Heart right ventricle (tissue), 16 donors: ENCODE measurements around the gene NDUFS3. TPM values are rescaled to one million over a fixed set of nuclear protein-coding genes. Genes with fewer than 3 reads are reported as not detected.
"Not testable (repeated sequence)": the region's sequence is repeated elsewhere in the genome, so short reads cannot be mapped to it uniquely, and the experiment has no call there.

ENCODE experiments used
- ATAC-seq, 8 donors: fragments of 200-7000 bp; cut with Tn5 transposase; one replicate each; pipeline ENCODE4 v1.9.1; 2020; ENCODE audit warnings: mild to moderate bottlenecking in 8 of 8, moderate library complexity in 8 of 8, moderate number of reproducible peaks in 1 of 8
- DNase-seq, 2 donors: peaks; one replicate each; pipeline ENCODE4 v3.0.0-alpha.2; 2020
- H3K27ac ChIP-seq, 10 donors: fragments of 200-600 bp; sonication (generic) in 2 of 10; one replicate each; pipeline versions ENCODE4 v1.5.0 to v1.8.0; 2020 to 2022; ENCODE audit warnings: mild to moderate bottlenecking in 3 of 10
- H3K27me3 ChIP-seq, 7 donors: fragments of 200-600 bp; one replicate each; pipeline ENCODE4 v1.8.0; 2021 to 2022; ENCODE audit warnings: mild to moderate bottlenecking in 2 of 7
- H3K36me3 ChIP-seq, 9 donors: fragments of 200-600 bp; sonication (generic) in 1 of 9; one replicate each; pipeline versions ENCODE4 v1.5.0 to v1.8.0; 2020 to 2022; ENCODE audit warnings: mild to moderate bottlenecking in 2 of 9
- H3K4me1 ChIP-seq, 9 donors: fragments of 200-600 bp; sonication (generic) in 1 of 9; one replicate each; pipeline versions ENCODE4 v1.5.0 to v1.8.0; 2020 to 2022; ENCODE audit warnings: mild to moderate bottlenecking in 4 of 9
- H3K4me3 ChIP-seq, 10 donors: fragments of 200-600 bp; sonication (generic) in 2 of 10; one replicate each; pipeline versions ENCODE4 v1.5.0 to v1.8.0; 2020 to 2022; ENCODE audit warnings: mild to moderate bottlenecking in 7 of 10, moderate library complexity in 2 of 10
- H3K9me3 ChIP-seq, 11 donors: fragments of 200-600 bp in 10 of 11; sonication (generic) in 2 of 11; one replicate each; pipeline versions ENCODE4 v1.5.0 to v1.8.0; 2013 to 2022; ENCODE audit warnings: mild to moderate bottlenecking in 2 of 11, control low read depth in 1 of 11, moderate library complexity in 1 of 11
- WGBS, 2 donors: extraction: QIAGEN DNeasy Blood & Tissue Kit; methylation state at CpG; one replicate each; pipeline ENCODE4 v1.1.7; 2013; ENCODE audit warnings: inconsistent platforms in 1 of 2; 5-methylcytosine and 5-hydroxymethylcytosine counted together
- intact Hi-C, 10 donors: fragments of 100-400 bp; cut with DNase I; formaldehyde crosslinking; loops; one replicate each; pipeline versions ENCODE4 v1.11.1 to v1.14.2; 2022
- long read RNA-seq, 3 donors: library from polyadenylated mRNA; unstranded; transcript quantifications; one replicate each; pipeline ENCODE4 v2.0.0, GENCODE V29; 2020 to 2021
- polyA plus RNA-seq, 2 donors: library from polyadenylated mRNA; stranded (reverse); fragments of 200-250 nt; gene quantifications; one replicate each; pipeline ENCODE4 v1.2.3, GENCODE V29; 2013
- total RNA-seq, 10 donors: library from RNA; stranded (reverse); fragmentation: NEBNext Ultra II Directional in 3 of 10; extraction: Animal tissue kit (Norgen Biotek cat#: 25700) in 3 of 10; gene quantifications; one replicate each; pipeline versions ENCODE4 v1.2.1 to v1.2.4, GENCODE V29; 2021 to 2023
- TF ChIP-seq, protein P1 (sequence below), 9 donors: fragments of 200-600 bp; sonication (generic) in 2 of 9; IDR thresholded peaks; one replicate each; pipeline versions ENCODE4 v1.5.0 to v1.8.0; 2021 to 2022; ENCODE audit warnings: antibody characterized with exemption in 9 of 9, mild to moderate bottlenecking in 5 of 9, moderate library complexity in 1 of 9
- donor health status: Arrhythmogenic right ventricular cardiomyopathy.
- donor health status: ischemic (EF 13 %, LVEDD 7.1; RV severe dilation, severe dysfunction).
- donor health status: healthy with polysubstance abuse.
- donor health status: DM: no; HTN: yes; CAD: no.
- donor health status: DM: no; HTN: no; CAD: no.
- donor health status: ischemic (EF 25% LVEDD 6.9; RV normal size, moderate dysfunction).
- donor health status: ischemic (EF 25% LVEDD 5.7; RV mildly dilated, moderate dysfunction).
- donor health status: healthy.
- donor health status: DM: yes; HTN: yes; CAD: no.
- donor health status: Ischemic cardiomyopathy.
- donor health status: ischemic (EF 35%, LVEDD 5.7; RV mildly dilated, moderate dysfunction).
- donor health status: nonischemic (EF 11% LVEDD 7.7; RV severe dilation, severe dysfunction).
- donor health status: DM: yes; HTN: yes; CAD: no.
- donor health status: PGD.
- donor health status: ischemic (EF 29% LVEDD 5.4; RV normal size, mild dysfunction).
- donor health status: nonischemic (EF 23%, LVEDD 6.1; RV moderate dilation, normal function).

NDUFS3 gene
- total RNA-seq, result 100 to 1,000 TPM; 171 to 359 (median 287) TPM
- polyA plus RNA-seq, result 100 to 1,000 TPM; 291 to 570 TPM
- long read RNA-seq, donor 1, transcript NDUFS3-201 (7 exons, 958 nt), result major isoform, 126 of 151 reads
- long read RNA-seq, donor 1, partial matches to known transcripts, result 4 of 151 reads
- long read RNA-seq, donor 1, other reads (novel, unspliced or antisense), result 21 of 151 reads
- long read RNA-seq, donor 2, transcript NDUFS3-201 (7 exons, 958 nt), result major isoform, 166 of 236 reads
- long read RNA-seq, donor 2, partial matches to known transcripts, result 4 of 236 reads
- long read RNA-seq, donor 2, other reads (novel, unspliced or antisense), result 65 of 236 reads
- long read RNA-seq, donor 3, transcript NDUFS3-201 (7 exons, 958 nt), result major isoform, 83 of 95 reads
- long read RNA-seq, donor 3, partial matches to known transcripts, result 1 of 95 reads
- long read RNA-seq, donor 3, other reads (novel, unspliced or antisense), result 9 of 95 reads

DNA sequence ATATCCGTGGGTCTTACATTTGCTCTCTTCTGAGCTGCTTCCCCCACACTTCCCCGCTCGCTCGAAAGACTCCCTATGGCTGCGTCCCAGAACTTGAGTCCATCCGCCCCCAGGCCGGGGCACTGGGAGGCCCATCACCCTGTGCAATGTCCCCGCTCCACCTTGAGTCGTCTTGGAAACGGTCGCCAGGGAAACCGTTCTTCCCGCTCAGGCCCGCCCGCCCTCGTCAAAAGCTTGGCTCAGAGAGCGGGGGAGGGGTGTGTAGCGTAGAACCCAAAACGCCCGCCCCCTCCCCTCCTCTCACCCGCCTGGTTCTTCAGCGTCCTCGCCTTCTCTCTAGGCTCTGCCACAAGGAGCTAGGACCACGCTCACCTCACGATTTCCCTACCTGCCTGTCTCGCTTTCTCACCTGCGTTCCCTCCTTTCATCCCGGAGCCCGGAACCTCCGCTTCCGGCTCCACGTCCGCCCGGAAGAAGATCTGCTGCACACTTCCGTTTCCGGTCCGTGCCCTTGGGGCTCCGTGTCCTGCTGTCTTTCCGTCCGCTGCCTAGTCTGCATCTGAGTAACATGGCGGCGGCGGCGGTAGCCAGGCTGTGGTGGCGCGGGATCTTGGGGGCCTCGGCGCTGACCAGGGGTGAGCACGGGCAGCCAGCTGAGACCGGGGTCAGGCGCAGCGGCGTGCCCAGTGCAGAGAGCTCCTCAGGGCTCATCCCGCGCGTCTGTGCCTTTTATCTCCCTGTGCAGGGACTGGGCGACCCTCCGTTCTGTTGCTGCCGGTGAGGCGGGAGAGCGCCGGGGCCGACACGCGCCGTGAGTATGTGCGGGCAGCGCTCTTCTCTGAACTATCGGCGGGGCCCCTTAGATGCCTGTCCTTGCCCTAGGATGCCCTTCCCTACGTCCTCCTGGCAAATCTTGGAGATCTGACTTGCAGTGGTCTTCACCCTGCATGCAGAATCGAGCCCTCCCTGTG lies at the start of gene NDUFS3, which contains the start of gene KBTBD4:
NDUFS3 (plus strand) TSS at position 551 of the 971 bp plus-strand sequence; CDS start at position 569, 18 bp downstream.
KBTBD4 (minus strand) TSS at position 447 of the 971 bp plus-strand sequence; CDS start at position 428, 19 bp downstream.
- DNase-seq (peak; percentile 85 to 87), ATAC-seq (peak; percentile 94 to 97 (median 96))
- intact Hi-C loops, result no loop called here
- Histone ChIP-seq H3K4me3 (peak within 1 kb of the TSS; percentile 74 to 97 (median 88)), H3K9me3 (no peaks in the 10 kb centered on the region), H3K4me1 (peaks cover 6 to 41% (median 26%) of the 10 kb centered on the region in 9 donors), H3K36me3 (peaks cover 0 to 76% (median 41%) of the 10 kb centered on the region in 9 donors), H3K27me3 (no peaks in the 10 kb centered on the region), H3K27ac (peak within 1 kb of the TSS; percentile 71 to 96 (median 91))
- WGBS, 2 donors, result 0 to 1% methylated on average over 70 to 72 of the region's 72 CpGs
- TF ChIP-seq, protein P1, sequence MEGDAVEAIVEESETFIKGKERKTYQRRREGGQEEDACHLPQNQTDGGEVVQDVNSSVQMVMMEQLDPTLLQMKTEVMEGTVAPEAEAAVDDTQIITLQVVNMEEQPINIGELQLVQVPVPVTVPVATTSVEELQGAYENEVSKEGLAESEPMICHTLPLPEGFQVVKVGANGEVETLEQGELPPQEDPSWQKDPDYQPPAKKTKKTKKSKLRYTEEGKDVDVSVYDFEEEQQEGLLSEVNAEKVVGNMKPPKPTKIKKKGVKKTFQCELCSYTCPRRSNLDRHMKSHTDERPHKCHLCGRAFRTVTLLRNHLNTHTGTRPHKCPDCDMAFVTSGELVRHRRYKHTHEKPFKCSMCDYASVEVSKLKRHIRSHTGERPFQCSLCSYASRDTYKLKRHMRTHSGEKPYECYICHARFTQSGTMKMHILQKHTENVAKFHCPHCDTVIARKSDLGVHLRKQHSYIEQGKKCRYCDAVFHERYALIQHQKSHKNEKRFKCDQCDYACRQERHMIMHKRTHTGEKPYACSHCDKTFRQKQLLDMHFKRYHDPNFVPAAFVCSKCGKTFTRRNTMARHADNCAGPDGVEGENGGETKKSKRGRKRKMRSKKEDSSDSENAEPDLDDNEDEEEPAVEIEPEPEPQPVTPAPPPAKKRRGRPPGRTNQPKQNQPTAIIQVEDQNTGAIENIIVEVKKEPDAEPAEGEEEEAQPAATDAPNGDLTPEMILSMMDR (IDR thresholded peaks at IDR 0.05), result no peak

DNA sequence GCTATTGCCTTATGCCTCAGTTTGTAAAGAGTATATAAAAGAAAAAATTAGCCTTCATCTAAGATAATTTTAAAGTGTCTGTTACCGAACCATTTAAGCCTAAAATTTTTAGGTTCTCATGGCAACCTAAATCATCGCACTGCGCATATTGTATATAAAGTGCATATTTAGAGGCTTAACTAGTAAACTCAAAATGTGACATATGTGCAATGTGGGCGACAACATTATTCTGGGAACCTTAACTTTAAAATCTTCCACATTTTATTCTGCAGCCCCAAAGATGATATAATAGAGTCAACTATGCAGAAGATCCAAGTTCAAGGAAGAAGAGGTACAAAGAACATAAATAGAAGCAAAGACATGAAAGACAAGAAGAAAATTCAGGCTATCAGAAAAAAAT lies 48.9 kb upstream of the NDUFS3 start:
- Histone ChIP-seq H3K27me3 (no peaks in the 10 kb centered on the region), H3K4me3 (no peak overlapping the region), H3K36me3 (peaks cover 0 to 21% (median 0%) of the 10 kb centered on the region in 9 donors), H3K4me1 (peaks cover 7 to 84% (median 60%) of the 10 kb centered on the region in 9 donors), H3K9me3 (no peaks in the 10 kb centered on the region), H3K27ac (no peak overlapping the region)
- 95% methylated on average over 4 of the region's 4 CpGs for WGBS, 2 donors
- no peak for DNase-seq
- ATAC-seq, result no peak
- TF ChIP-seq, protein P1 (IDR thresholded peaks at IDR 0.05), result no peak
- intact Hi-C loops, result loop anchor here in 1 of 10 donors (10.0 kb wide), 1 partner anchor 45 kb away; no protein-coding TSS in a partner anchor

DNA sequence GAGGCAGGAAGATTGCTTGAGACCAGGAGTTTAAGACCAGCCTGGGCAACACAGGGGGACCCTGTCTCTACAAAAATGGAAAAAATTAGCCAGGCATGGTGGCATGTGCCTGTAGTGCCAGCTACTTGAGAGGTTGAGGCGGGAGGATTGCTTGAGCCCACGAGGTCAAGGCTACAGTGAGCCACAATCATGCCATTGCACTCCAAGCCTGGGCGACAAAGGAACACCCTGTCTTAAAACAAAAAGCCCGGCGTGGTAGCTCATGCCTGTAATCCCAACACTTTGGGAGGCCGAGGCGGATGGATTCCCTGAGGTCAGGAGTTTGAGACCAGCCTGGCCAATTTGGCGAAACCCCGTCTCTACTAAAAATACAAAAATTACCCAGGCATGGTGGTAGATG lies 48.2 kb upstream of the NDUFS3 start:
- not testable (repeated sequence) for H3K4me3 ChIP-seq, DNase-seq, H3K27me3 ChIP-seq, ATAC-seq, H3K27ac ChIP-seq, H3K9me3 ChIP-seq
- Histone ChIP-seq H3K36me3 (peaks cover 0 to 28% (median 0%) of the 10 kb centered on the region in 9 donors), H3K4me1 (peaks cover 4 to 82% (median 56%) of the 10 kb centered on the region in 9 donors)
- WGBS, 2 donors, result 85 to 88% methylated on average over 9 of the region's 9 CpGs
- intact Hi-C loops, result loop anchor here in 1 of 10 donors (10.0 kb wide), 1 partner anchor 46 kb away; no protein-coding TSS in a partner anchor

GRCh38 chr11:47531666-47532065 lies 47.2 kb upstream of the NDUFS3 start:
- intact Hi-C loops, result loop anchor here in 1 of 10 donors (10.0 kb wide), 1 partner anchor 47 kb away; no protein-coding TSS in a partner anchor
- Histone ChIP-seq H3K4me3 (no peak overlapping the region), H3K27me3 (no peaks in the 10 kb centered on the region), H3K9me3 (no peaks in the 10 kb centered on the region), H3K4me1 (peaks cover 4 to 82% (median 56%) of the 10 kb centered on the region in 9 donors), H3K36me3 (peaks cover 0 to 37% (median 0%) of the 10 kb centered on the region in 9 donors), H3K27ac (peak overlapping the region in 1 of 10 donors; percentile 37)
- DNase-seq, result no peak
- ATAC-seq, result no peak
- TF ChIP-seq, protein P1 (IDR thresholded peaks at IDR 0.05), result no peak
- 63 to 65% methylated on average over 3 of the region's 3 CpGs for WGBS, 2 donors
